Occipital lobe (tissue), 3 donors: ENCODE measurements around the gene WDR89. TPM values are rescaled to one million over a fixed set of nuclear protein-coding genes. Genes with fewer than 3 reads are reported as not detected.
"Not testable (repeated sequence)": the region's sequence is repeated elsewhere in the genome, so short reads cannot be mapped to it uniquely, and the experiment has no call there.

Experiments
- DNase-seq: peaks from one replicate; lab custom pipeline; 2025; lab: John Stamatoyannopoulos, UW
- small RNA-seq: library from RNA; depleted of rRNA; stranded (forward); fragments of <200 nt; gene quantifications from one replicate; pipeline ENCODE3, GENCODE V24; 2014
- total RNA-seq: library from RNA; depleted of rRNA; stranded (reverse); fragments of >200 nt; gene quantifications from one replicate; pipeline ENCODE4 v1.2.3, GENCODE V29; 2014

The WDR89 gene
- total RNA-seq, 1 donor from 2014 or later, result 45.7 TPM

DNA sequence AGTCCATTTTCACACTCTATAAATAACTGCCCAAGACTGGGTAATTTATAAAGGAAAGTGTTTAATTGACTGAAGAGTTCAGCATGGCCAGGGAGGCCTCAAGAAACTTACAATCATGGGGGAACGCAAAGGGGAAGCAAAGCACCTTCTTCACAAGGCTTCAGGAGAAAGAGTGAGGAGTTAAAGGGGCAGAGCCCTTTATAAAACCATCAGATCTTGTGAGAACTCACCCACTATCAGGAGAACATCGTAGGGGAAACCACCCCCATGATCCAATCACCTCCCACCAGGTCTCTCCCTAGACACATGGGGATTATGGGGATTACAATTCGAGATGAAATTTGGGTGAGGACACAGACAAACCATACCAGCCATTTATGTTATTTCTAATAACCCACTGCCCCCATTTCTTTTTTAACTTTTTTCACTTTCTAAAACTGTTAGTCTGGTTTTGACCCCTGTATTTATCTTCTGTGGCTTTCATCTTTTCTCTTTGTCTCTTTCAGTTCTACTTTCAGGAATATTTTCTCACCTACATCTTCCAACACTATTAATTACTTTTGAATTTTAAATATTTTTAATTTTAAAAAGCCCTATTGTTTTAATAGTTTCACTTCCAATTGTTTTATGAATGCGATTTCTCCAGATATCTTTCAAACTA lies 44.5 kb downstream of the WDR89 start:
- no peak for DNase-seq

DNA sequence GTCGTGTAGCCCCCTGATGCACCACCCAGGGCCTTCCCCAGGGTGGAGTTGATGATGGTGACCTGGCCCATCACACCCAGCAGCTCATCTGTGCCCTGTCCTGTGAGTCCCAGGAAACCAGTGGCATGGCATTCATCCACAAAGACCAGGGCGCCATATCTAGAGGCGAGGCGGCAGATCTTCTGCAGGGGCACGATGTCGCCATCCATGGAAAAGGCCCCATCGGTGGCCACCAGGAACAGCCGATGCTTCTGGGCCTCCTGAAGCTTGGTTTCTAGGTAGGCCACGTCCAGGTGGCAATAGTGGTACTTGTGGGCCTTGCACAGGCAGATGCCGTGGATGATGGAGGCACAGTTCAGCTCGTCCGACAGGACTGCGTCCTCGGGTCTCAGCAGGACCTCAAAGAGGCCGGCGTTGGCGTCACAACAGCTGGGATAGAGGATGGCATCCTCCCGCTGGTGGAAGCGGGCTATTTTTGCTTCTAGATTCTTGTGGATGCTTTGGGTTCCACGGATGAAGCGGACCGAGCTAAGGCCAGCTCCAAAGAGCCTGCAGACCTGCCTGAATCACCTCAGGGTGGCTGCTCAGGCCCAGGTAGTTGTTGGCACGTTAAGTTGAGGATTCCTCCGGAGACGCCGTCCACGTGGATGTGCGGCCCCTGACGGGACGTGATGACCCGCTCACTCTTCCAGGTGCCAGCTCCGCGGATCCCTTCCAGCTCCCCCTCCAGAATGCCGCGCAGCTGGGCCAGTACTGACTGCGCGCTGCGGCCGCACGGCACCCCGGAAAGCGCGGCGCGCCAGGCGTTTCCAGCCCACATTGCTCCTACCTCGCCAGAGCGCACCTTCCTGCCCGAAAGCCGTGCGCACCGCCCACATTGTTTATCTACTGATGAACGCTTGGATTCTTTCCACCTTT lies 47.0 kb downstream of the WDR89 start:
- DNase-seq, result no peak

- DNase-seq, result not testable (repeated sequence)
Measured at GRCh38 chr14:63583046-63583445, 58.6 kb downstream of the WDR89 start.

GRCh38 chr14:63581491-63581890 lies 60.2 kb downstream of the WDR89 start:
- no peak for DNase-seq

- DNase-seq, result no peak
Measured at GRCh38 chr14:63578300-63578699, 63.4 kb downstream of the WDR89 start.

DNA sequence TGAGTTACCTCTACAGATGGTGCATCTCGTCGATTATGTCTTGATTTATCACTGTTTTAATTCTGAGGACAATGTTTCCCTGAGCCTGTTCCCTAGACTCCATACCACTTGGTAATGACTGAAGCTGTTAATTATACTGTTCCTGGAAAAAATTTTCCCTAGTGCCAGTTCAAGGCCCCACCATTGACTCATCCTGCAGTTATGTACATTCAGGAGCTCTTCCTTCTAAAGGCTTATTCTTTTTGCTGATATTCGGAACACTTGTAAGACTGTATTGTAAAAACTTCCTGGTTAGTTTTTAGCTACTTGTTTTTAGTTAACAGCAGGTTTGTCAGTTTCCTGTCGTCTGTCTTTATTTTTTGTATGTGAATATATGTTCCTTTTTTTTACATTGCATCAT lies 68.1 kb downstream of the WDR89 start:
- no peak for DNase-seq

DNA sequence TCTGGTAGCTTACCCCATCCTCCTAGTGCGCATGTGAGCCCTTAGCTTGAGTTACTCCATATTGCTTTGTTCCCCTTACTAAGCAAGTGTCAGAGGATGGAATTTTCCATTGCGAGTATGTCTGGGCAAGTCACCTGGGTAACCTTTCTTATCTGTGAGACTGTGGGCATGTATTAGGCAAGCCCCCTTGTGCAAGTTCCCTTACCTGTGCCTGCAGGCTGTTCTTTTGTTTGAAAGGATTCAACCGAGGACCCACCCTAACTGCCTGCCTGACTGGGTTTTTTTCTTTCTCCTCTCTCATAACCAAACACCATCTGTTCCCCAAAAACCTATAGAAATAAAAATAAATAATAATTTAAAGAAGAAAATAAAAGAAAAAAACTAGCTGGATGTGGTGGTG lies 76.2 kb downstream of the WDR89 start:
- DNase-seq, result no peak

GRCh38 chr14:63564318-63564717 lies 77.4 kb downstream of the WDR89 start:
- no peak for DNase-seq

DNA sequence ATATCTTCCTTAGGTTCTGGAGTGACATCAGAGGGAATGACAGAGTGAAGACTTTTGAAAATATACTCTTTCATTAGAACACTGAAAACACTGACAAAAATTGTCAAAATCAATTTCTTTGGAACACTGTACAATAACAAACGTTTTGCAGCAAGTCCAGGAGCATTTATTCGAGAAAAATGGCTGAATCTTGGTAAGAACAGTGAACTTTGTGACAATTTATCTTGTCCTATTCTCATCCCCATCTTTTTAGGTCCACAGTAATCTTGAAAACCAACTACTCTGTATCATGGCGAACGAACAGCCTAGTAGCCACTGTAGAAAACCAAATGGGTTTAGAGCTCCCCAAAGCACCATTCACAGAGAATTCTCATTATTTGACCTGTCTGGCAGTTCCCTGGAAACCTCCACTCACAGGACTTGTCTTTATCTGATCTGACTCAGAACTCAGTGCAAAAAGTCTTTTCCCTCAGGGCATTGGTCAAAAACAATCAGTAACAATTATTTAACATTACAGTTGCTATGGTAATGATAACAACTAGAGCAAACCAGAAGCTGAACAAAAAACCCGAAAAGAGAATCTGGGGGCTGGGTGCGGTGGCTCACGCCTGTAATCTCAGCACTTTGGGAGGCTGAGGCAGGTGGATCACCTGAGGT lies 78.2 kb downstream of the WDR89 start:
- no peak for DNase-seq

DNA sequence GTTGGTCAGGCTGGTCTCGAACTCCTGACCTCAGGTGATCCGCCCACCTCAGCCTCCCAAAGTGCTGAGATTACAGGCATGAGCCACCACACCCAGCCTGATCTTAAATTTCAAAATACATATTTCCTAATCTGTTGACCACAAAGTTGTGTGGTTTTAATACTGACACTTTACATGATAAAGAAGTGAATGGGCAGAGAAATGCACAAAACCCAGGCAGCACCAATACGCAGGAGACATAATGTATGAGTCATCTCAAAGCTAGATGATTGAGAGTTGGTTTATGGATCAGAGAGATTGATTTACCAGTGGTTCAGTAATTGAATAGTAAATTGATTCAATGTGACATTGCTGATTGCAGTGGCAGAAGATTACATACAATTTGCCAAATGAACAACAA lies 79.3 kb downstream of the WDR89 start:
- DNase-seq, result no peak

- DNase-seq, result no peak
Measured at GRCh38 chr14:63555572-63555971, 86.1 kb downstream of the WDR89 start.

- DNase-seq, result no peak
Measured at GRCh38 chr14:63551332-63551731, 90.3 kb downstream of the WDR89 start.

GRCh38 chr14:63547798-63548335 lies 93.8 kb downstream of the WDR89 start:
- DNase-seq, result no peak

Small RNA genes within 50 kb of the gene (small RNA-seq; reads per million reads assigned to genes)
- gene RF00012 (0.12 reads per million), gene RF00019 (not detected), gene RNU6-1162P (not detected), gene RNU6-597P (not detected)

Other genes with a start within 250 kb of the WDR89 start
- 44.0 TPM for gene PPP2R5E, start 98.5 kb downstream of the WDR89 start, total RNA-seq
- 43.0 TPM for gene SGPP1, start 86.2 kb upstream of the WDR89 start, total RNA-seq
- gene SYNE2, start 211.1 kb upstream of the WDR89 start, total RNA-seq, result 94.8 TPM